Neural cell (in vitro differentiated cells): ENCODE measurements around the gene ELFN1. TPM values are rescaled to one million over a fixed set of nuclear protein-coding genes. Genes with fewer than 3 reads are reported as not detected.

Experiments
- H2AFZ ChIP-seq: fragments of 200-600, 300-800 bp; sonication (generic), shearing (Covaris generic); 2 replicates; pipeline ENCODE4 v1.6.0; 2014; ENCODE audit warnings: low read depth, mild to moderate bottlenecking, antibody characterized with exemption, low read length, moderate library complexity
- H3F3A ChIP-seq: fragments of 200-600 bp; shearing (Covaris generic); 2 replicates; pipeline ENCODE4 v1.6.1; 2016; ENCODE audit warnings: mild to moderate bottlenecking, moderate library complexity, mixed read lengths, antibody characterized with exemption, low read length; ENCODE audit not compliant: insufficient read depth, poor library complexity, severe bottlenecking
- H3K27ac ChIP-seq: fragments of 200-600, 300-800 bp; sonication (generic), shearing (Covaris generic); 2 replicates; pipeline ENCODE4 v1.5.1; 2014; ENCODE audit warnings: mild to moderate bottlenecking, low read length, moderate library complexity
- H3K27me3 ChIP-seq: fragments of 300-800, 200-600 bp; sonication (generic), shearing (Covaris generic); 2 replicates; pipeline ENCODE4 v1.6.0; 2014; ENCODE audit warnings: mild to moderate bottlenecking, low read depth, low read length, moderate library complexity; ENCODE audit not compliant: insufficient read depth
- H3K36me3 ChIP-seq: fragments of 300-800, 200-600 bp; sonication (generic), shearing (Covaris generic); 2 replicates; pipeline ENCODE4 v1.5.1; 2014; ENCODE audit warnings: mild to moderate bottlenecking, antibody characterized with exemption, low read length, moderate library complexity; ENCODE audit not compliant: insufficient read depth
- H3K4me2 ChIP-seq: fragments of 300-800, 200-600 bp; sonication (generic), shearing (Covaris generic); 2 replicates; pipeline ENCODE4 v1.6.0; 2014; ENCODE audit warnings: mild to moderate bottlenecking, low read length
- H3K4me3 ChIP-seq: fragments of 300-800, 200-600 bp; sonication (generic), shearing (Covaris generic); 2 replicates; pipeline ENCODE4 v1.5.1; 2014; ENCODE audit warnings: mild to moderate bottlenecking, low read length, moderate library complexity
- H3K79me2 ChIP-seq: fragments of 200-600 bp; shearing (Covaris generic); replicated peaks from 2 replicates; pipeline ENCODE4 v1.6.0; 2014; ENCODE audit warnings: mild to moderate bottlenecking, low read length, moderate library complexity; ENCODE audit not compliant: insufficient read depth
- H3K9ac ChIP-seq: fragments of 300-800, 200-600 bp; sonication (generic), shearing (Covaris generic); 2 replicates; pipeline ENCODE4 v1.6.1; 2016; ENCODE audit warnings: mild to moderate bottlenecking, low read length, mixed read lengths
- H3K9me2 ChIP-seq: fragments of 200-600 bp; shearing (Covaris generic); 2 replicates; pipeline ENCODE4 v1.6.1; 2016; ENCODE audit warnings: mild to moderate bottlenecking, low read length, mixed read lengths; ENCODE audit not compliant: insufficient read depth
- H3K9me3 ChIP-seq: fragments of 200-600, 300-800 bp; sonication (generic), shearing (Covaris generic); 2 replicates; pipeline ENCODE4 v1.6.1; 2016; ENCODE audit warnings: mild to moderate bottlenecking, mixed run types, low read length, moderate library complexity, mixed read lengths
- H4K20me1 ChIP-seq: fragments of 200-600 bp; shearing (Covaris generic); 2 replicates; pipeline ENCODE4 v1.6.1; 2016; ENCODE audit warnings: mild to moderate bottlenecking, mixed run types; ENCODE audit not compliant: insufficient read depth
- EP300 ChIP-seq: fragments of 450-650 bp; conservative IDR thresholded peaks from 2 replicates; pipeline ENCODE4 v1.6.1; 2014; ENCODE audit warnings: antibody characterized with exemption, mild to moderate bottlenecking, moderate library complexity; ENCODE audit not compliant: poor library complexity, severe bottlenecking
- EZH2 ChIP-seq: fragments of 200-600, 300-800 bp; shearing (Covaris generic), sonication (generic); IDR thresholded peaks from 2 replicates; pipeline ENCODE4 v1.6.1; 2014; ENCODE audit warnings: antibody characterized with exemption, low read length, borderline replicate concordance, mild to moderate bottlenecking; ENCODE audit not compliant: insufficient read depth, poor library complexity, severe bottlenecking
- MXI1 ChIP-seq: fragments of 450-650 bp; conservative IDR thresholded peaks from 2 replicates; pipeline ENCODE4 v1.6.1; 2014; ENCODE audit warnings: antibody characterized with exemption, mild to moderate bottlenecking; ENCODE audit not compliant: poor library complexity, severe bottlenecking
- POLR2AphosphoS5 ChIP-seq: IDR thresholded peaks from 2 replicates; pipeline ENCODE4 v1.6.1; 2012
- RAD21 ChIP-seq: fragments of 450-650 bp; conservative IDR thresholded peaks from 2 replicates; pipeline ENCODE4 v1.6.1; 2014; ENCODE audit warnings: antibody characterized with exemption, mild to moderate bottlenecking, moderate library complexity
- SMC3 ChIP-seq: fragments of 450-650 bp; conservative IDR thresholded peaks from 2 replicates; pipeline ENCODE4 v1.6.1; 2014; ENCODE audit warnings: antibody characterized with exemption, mild to moderate bottlenecking, moderate library complexity; ENCODE audit not compliant: poor library complexity
- TAF1 ChIP-seq: IDR thresholded peaks from 2 replicates; pipeline ENCODE4 v1.6.1; 2012; ENCODE audit warnings: low read depth
- polyA plus RNA-seq: library from polyadenylated mRNA; depleted of rRNA; stranded (reverse); fragments of >200 nt; gene quantifications from 2 replicates; pipeline ENCODE4 v1.2.3, GENCODE V29; 2014
- TF ChIP-seq, protein P1 (sequence below): fragments of 450-650 bp; IDR thresholded peaks from 2 replicates; pipeline ENCODE4 v1.5.1; 2014; ENCODE audit warnings: antibody characterized with exemption, mild to moderate bottlenecking, moderate library complexity; ENCODE audit not compliant: poor library complexity, severe bottlenecking
- TF ChIP-seq, protein P2 (sequence below): IDR thresholded peaks from 2 replicates; pipeline ENCODE4 v1.6.1; 2012; ENCODE audit warnings: borderline replicate concordance

Gene ELFN1
- polyA plus RNA-seq, 1 donor from 2014 or later = 11.8 TPM

DNA sequence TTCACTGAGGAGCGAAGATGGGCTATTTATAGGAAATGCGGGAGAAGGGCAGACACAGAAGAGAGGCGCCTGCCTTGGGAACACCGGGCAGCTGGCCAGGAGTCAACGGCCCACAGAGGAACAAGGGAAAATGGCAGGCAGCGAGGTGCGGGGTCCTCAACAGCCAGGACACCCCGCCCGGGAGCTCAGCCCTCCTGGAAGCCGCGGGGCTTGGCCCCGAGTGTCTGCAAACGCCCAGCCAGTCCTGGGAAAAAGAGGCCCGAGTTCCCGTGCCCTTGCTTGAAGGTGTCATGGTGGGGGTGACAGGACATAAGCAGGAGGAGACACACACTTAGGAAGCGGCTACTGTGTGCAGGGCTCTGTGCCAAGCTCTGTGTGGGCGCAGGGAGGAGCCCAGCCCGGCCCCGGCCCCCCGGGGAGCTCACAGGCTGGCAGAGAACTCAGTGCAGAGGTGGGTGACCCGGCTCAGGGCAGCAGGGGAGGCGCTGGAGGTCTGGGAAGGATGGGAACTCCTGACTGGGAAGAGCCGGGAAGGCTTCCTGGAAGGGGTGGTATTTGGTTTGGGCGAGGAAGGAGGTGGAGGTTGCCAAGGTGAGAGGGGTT, 79.9 kb downstream of the ELFN1 start:
- Histone ChIP-seq H2AFZ (no peak overlapping the region), H3F3A (no peaks in the 10 kb centered on the region), H3K4me2 (no peak overlapping the region), H3K9me3 (no peaks in the 10 kb centered on the region), H4K20me1 (no peaks in the 10 kb centered on the region), H3K79me2 (no peaks in the 10 kb centered on the region), H3K36me3 (no peaks in the 10 kb centered on the region), H3K9ac (no peak overlapping the region), H3K4me3 (no peak overlapping the region), H3K9me2 (no peaks in the 10 kb centered on the region), H3K27me3 (no peaks in the 10 kb centered on the region), H3K27ac (no peak overlapping the region)
- no peak for TF ChIP-seq EZH2
- TF ChIP-seq TAF1 = no peak
- TF ChIP-seq SMC3 = no peak
- TF ChIP-seq, protein P1, sequence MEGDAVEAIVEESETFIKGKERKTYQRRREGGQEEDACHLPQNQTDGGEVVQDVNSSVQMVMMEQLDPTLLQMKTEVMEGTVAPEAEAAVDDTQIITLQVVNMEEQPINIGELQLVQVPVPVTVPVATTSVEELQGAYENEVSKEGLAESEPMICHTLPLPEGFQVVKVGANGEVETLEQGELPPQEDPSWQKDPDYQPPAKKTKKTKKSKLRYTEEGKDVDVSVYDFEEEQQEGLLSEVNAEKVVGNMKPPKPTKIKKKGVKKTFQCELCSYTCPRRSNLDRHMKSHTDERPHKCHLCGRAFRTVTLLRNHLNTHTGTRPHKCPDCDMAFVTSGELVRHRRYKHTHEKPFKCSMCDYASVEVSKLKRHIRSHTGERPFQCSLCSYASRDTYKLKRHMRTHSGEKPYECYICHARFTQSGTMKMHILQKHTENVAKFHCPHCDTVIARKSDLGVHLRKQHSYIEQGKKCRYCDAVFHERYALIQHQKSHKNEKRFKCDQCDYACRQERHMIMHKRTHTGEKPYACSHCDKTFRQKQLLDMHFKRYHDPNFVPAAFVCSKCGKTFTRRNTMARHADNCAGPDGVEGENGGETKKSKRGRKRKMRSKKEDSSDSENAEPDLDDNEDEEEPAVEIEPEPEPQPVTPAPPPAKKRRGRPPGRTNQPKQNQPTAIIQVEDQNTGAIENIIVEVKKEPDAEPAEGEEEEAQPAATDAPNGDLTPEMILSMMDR = no peak
- TF ChIP-seq POLR2AphosphoS5 = no peak
- TF ChIP-seq, protein P2, sequence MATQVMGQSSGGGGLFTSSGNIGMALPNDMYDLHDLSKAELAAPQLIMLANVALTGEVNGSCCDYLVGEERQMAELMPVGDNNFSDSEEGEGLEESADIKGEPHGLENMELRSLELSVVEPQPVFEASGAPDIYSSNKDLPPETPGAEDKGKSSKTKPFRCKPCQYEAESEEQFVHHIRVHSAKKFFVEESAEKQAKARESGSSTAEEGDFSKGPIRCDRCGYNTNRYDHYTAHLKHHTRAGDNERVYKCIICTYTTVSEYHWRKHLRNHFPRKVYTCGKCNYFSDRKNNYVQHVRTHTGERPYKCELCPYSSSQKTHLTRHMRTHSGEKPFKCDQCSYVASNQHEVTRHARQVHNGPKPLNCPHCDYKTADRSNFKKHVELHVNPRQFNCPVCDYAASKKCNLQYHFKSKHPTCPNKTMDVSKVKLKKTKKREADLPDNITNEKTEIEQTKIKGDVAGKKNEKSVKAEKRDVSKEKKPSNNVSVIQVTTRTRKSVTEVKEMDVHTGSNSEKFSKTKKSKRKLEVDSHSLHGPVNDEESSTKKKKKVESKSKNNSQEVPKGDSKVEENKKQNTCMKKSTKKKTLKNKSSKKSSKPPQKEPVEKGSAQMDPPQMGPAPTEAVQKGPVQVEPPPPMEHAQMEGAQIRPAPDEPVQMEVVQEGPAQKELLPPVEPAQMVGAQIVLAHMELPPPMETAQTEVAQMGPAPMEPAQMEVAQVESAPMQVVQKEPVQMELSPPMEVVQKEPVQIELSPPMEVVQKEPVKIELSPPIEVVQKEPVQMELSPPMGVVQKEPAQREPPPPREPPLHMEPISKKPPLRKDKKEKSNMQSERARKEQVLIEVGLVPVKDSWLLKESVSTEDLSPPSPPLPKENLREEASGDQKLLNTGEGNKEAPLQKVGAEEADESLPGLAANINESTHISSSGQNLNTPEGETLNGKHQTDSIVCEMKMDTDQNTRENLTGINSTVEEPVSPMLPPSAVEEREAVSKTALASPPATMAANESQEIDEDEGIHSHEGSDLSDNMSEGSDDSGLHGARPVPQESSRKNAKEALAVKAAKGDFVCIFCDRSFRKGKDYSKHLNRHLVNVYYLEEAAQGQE = no peak
- TF ChIP-seq MXI1 = no peak
- TF ChIP-seq RAD21 = no peak
- no peak for TF ChIP-seq EP300

DNA sequence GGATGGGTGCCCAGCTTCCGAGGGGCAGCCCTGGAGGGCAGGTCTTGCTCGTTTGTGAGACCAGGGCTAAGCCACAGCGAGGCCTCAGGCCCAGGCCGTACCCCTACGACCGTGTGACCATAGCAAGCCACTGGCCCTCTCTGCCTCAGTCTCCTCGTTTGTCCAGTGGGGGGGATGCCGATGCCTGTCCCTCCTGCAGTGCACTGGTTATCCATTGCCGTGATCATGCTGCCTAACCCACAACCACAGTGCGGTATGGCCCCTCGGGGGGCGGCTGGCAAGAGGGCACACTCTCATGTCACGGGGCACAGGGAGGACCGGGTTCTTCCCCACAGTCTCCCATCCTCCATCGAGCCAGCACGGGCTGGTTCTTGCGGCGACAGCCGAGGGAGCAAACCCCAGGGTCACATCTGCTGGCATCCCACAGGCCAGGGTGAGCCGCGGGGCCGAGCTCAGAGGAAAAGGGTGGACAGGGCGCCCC, 80.5 kb downstream of the ELFN1 start:
- TF ChIP-seq EP300 = no peak
- TF ChIP-seq, protein P2 = no peak
- no peak for TF ChIP-seq POLR2AphosphoS5
- TF ChIP-seq, protein P1 = no peak
- no peak for TF ChIP-seq RAD21
- TF ChIP-seq TAF1 = no peak
- TF ChIP-seq EZH2 = no peak
- TF ChIP-seq SMC3 = no peak
- TF ChIP-seq MXI1 = no peak
- Histone ChIP-seq H3K27me3 (no peaks in the 10 kb centered on the region), H3K4me2 (no peak overlapping the region), H3K9me2 (no peaks in the 10 kb centered on the region), H3K79me2 (no peaks in the 10 kb centered on the region), H3K27ac (no peak overlapping the region), H3K36me3 (no peaks in the 10 kb centered on the region), H3K9ac (no peak overlapping the region), H3K9me3 (no peaks in the 10 kb centered on the region), H4K20me1 (no peaks in the 10 kb centered on the region), H2AFZ (no peak overlapping the region), H3F3A (no peaks in the 10 kb centered on the region), H3K4me3 (no peak overlapping the region)
